ENCODE results near the gene ARPP21.

ARPP21 gene

GRCh38 chr3:35670408-35670965, 31.2 kb downstream of the ARPP21 start:
- Histone ChIP-seq H3K4me3 (ENCODE audit: low read length, poor library complexity, severe bottlenecking) (no peak overlapping the region), H3K4me2 (ENCODE audit: low read depth, low read length, poor library complexity, severe bottlenecking) (no peak overlapping the region), H3K36me3 (ENCODE audit: insufficient read depth, low read length) (no peaks in the 10 kb centered on the region), H4K20me1 (ENCODE audit: insufficient read depth, low read length, poor library complexity, severe bottlenecking) (no peaks in the 10 kb centered on the region), H3F3A (ENCODE audit: low read depth) (no peaks in the 10 kb centered on the region), H3K79me2 (ENCODE audit: insufficient read depth, low read length) (no peaks in the 10 kb centered on the region), H3K9ac (ENCODE audit: low read depth, low read length, poor library complexity, severe bottlenecking) (no peak overlapping the region), H3K27me3 (ENCODE audit: insufficient read depth, low read length, poor library complexity, severe bottlenecking) (no peaks in the 10 kb centered on the region), H3K4me1 (ENCODE audit: insufficient read depth, low read length, poor library complexity, severe bottlenecking) (peaks cover 50% of the 10 kb centered on the region), H3K9me2 (replicated peaks; ENCODE audit: low read depth, low read length) (no peaks in the 10 kb centered on the region), H3K9me3 (ENCODE audit: insufficient read depth, low read depth, low read length) (no peaks in the 10 kb centered on the region), H2AFZ (ENCODE audit: low read length) (no peak overlapping the region)
- TF ChIP-seq EZH2phosphoT487 (IDR thresholded peaks at IDR 0.05; ENCODE audit: borderline replicate concordance) = no peak
- TF ChIP-seq, protein P1, sequence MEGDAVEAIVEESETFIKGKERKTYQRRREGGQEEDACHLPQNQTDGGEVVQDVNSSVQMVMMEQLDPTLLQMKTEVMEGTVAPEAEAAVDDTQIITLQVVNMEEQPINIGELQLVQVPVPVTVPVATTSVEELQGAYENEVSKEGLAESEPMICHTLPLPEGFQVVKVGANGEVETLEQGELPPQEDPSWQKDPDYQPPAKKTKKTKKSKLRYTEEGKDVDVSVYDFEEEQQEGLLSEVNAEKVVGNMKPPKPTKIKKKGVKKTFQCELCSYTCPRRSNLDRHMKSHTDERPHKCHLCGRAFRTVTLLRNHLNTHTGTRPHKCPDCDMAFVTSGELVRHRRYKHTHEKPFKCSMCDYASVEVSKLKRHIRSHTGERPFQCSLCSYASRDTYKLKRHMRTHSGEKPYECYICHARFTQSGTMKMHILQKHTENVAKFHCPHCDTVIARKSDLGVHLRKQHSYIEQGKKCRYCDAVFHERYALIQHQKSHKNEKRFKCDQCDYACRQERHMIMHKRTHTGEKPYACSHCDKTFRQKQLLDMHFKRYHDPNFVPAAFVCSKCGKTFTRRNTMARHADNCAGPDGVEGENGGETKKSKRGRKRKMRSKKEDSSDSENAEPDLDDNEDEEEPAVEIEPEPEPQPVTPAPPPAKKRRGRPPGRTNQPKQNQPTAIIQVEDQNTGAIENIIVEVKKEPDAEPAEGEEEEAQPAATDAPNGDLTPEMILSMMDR (conservative IDR thresholded peaks at IDR 0.05; ENCODE audit: low read length) = no peak

DNA sequence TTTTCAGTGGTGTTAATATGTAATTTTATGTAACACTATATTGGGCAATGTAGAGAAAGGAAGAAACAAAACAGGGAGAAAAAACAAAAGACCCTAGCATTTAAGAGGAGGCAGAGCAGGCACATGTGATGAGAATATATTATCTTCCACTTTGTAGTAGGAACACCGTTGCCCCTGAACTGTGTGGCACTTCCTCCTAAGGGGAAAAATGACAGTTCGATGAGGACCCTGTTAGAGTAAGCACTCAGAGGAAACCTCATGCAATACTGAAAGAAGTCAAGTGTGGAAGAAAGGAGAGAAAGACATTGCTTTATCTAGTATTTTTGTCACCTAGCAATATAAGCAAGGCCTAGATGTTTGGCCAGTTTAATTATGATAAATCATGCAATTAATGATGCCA, 32.2 kb downstream of the ARPP21 start:
- no peaks in the 10 kb centered on the region for H4K20me1 ChIP-seq (ENCODE audit: insufficient read depth, low read length, poor library complexity, severe bottlenecking)
- H3K79me2 ChIP-seq (ENCODE audit: insufficient read depth, low read length) = no peaks in the 10 kb centered on the region
- H2AFZ ChIP-seq (ENCODE audit: low read length) = peak overlapping the region; percentile 70; the same call in 1 of the 2 replicates
- H3K4me3 ChIP-seq (ENCODE audit: low read length, poor library complexity, severe bottlenecking) = no peak overlapping the region
- no peaks in the 10 kb centered on the region for H3K9me3 ChIP-seq (ENCODE audit: insufficient read depth, low read depth, low read length)
- peaks cover 41% of the 10 kb centered on the region for H3K4me1 ChIP-seq (ENCODE audit: insufficient read depth, low read length, poor library complexity, severe bottlenecking)
- TF ChIP-seq, protein P1 (conservative IDR thresholded peaks at IDR 0.05; ENCODE audit: low read length) = no peak
- TF ChIP-seq EZH2phosphoT487 (IDR thresholded peaks at IDR 0.05; ENCODE audit: borderline replicate concordance) = no peak
- no peaks in the 10 kb centered on the region for H3K27me3 ChIP-seq (ENCODE audit: insufficient read depth, low read length, poor library complexity, severe bottlenecking)
- H3K4me2 ChIP-seq (ENCODE audit: low read depth, low read length, poor library complexity, severe bottlenecking) = no peak overlapping the region
- no peaks in the 10 kb centered on the region for H3K9me2 ChIP-seq (replicated peaks; ENCODE audit: low read depth, low read length)
- H3K36me3 ChIP-seq (ENCODE audit: insufficient read depth, low read length) = no peaks in the 10 kb centered on the region
- no peak overlapping the region for H3K9ac ChIP-seq (ENCODE audit: low read depth, low read length, poor library complexity, severe bottlenecking)
- no peaks in the 10 kb centered on the region for H3F3A ChIP-seq (ENCODE audit: low read depth)

- Histone ChIP-seq H2AFZ (ENCODE audit: low read length) (no peak overlapping the region), H3K9me3 (ENCODE audit: insufficient read depth, low read depth, low read length) (no peaks in the 10 kb centered on the region), H3F3A (ENCODE audit: low read depth) (no peaks in the 10 kb centered on the region), H3K4me3 (ENCODE audit: low read length, poor library complexity, severe bottlenecking) (no peak overlapping the region), H3K79me2 (ENCODE audit: insufficient read depth, low read length) (no peaks in the 10 kb centered on the region), H3K4me1 (ENCODE audit: insufficient read depth, low read length, poor library complexity, severe bottlenecking) (peaks cover 37% of the 10 kb centered on the region), H3K4me2 (ENCODE audit: low read depth, low read length, poor library complexity, severe bottlenecking) (no peak overlapping the region), H3K9me2 (replicated peaks; ENCODE audit: low read depth, low read length) (no peaks in the 10 kb centered on the region), H4K20me1 (ENCODE audit: insufficient read depth, low read length, poor library complexity, severe bottlenecking) (no peaks in the 10 kb centered on the region), H3K9ac (ENCODE audit: low read depth, low read length, poor library complexity, severe bottlenecking) (no peak overlapping the region), H3K36me3 (ENCODE audit: insufficient read depth, low read length) (no peaks in the 10 kb centered on the region), H3K27me3 (ENCODE audit: insufficient read depth, low read length, poor library complexity, severe bottlenecking) (no peaks in the 10 kb centered on the region)
- no peak for TF ChIP-seq EZH2phosphoT487 (IDR thresholded peaks at IDR 0.05; ENCODE audit: borderline replicate concordance)
- TF ChIP-seq, protein P1 (conservative IDR thresholded peaks at IDR 0.05; ENCODE audit: low read length) = no peak
Observed at GRCh38 chr3:35673017-35673416, 33.7 kb downstream of the ARPP21 start.

Measured in Loucy (cell line).